Breast epithelium (tissue), 3 donors: ENCODE measurements around the gene CDH23.

ENCODE experiments used
- CTCF ChIP-seq, 3 donors: fragments of 450-650 bp; IDR thresholded peaks; one replicate each; pipeline ENCODE4 v1.5.1; 2016 to 2017; ENCODE audit warnings: antibody characterized with exemption in 3 of 3, mild to moderate bottlenecking in 3 of 3, moderate library complexity in 3 of 3
- POLR2A ChIP-seq: fragments of 450-650 bp; IDR thresholded peaks from one replicate; pipeline ENCODE4 v1.6.1; 2016; ENCODE audit warnings: antibody characterized with exemption, mild to moderate bottlenecking, moderate library complexity
- POLR2AphosphoS5 ChIP-seq, 3 donors: sonication (generic); formaldehyde crosslinking; IDR thresholded peaks; one replicate each; pipeline ENCODE4 v1.6.1; 2017; ENCODE audit warnings: antibody characterized with exemption in 3 of 3

GRCh38 chr10:71453186-71453585, 56.5 kb downstream of the CDH23 start:
- TF ChIP-seq CTCF (IDR thresholded peaks at IDR 0.05) (no peak), POLR2AphosphoS5 (IDR thresholded peaks at IDR 0.05) (no peak), POLR2A (no peak)
